ENCODE measurements around the gene EMP1. TPM values are rescaled to one million over a fixed set of nuclear protein-coding genes. Genes with fewer than 3 reads are reported as not detected.

Gene EMP1
- total RNA-seq, 3 donors from 2014 or later = 245 to 680 (median 667) TPM

GRCh38 chr12:13179211-13180074 lies 17.1 kb upstream of the EMP1 start:
- no peak overlapping the region for H3K4me3 ChIP-seq
- peak; percentile 70 to 72 (median 70) for DNase-seq
- no peak for TF ChIP-seq CTCF (IDR thresholded peaks at IDR 0.05)
- intact Hi-C loops (cut with DNase I, micrococcal nuclease) = no loop called here
- H3K4me1 ChIP-seq (ENCODE audit: low read depth) = no peaks in the 10 kb centered on the region
- H3K36me3 ChIP-seq (ENCODE audit: low read depth) = no peaks in the 10 kb centered on the region
- no peaks in the 10 kb centered on the region for H3K9me3 ChIP-seq
- peak; percentile 82 for ATAC-seq

DNA sequence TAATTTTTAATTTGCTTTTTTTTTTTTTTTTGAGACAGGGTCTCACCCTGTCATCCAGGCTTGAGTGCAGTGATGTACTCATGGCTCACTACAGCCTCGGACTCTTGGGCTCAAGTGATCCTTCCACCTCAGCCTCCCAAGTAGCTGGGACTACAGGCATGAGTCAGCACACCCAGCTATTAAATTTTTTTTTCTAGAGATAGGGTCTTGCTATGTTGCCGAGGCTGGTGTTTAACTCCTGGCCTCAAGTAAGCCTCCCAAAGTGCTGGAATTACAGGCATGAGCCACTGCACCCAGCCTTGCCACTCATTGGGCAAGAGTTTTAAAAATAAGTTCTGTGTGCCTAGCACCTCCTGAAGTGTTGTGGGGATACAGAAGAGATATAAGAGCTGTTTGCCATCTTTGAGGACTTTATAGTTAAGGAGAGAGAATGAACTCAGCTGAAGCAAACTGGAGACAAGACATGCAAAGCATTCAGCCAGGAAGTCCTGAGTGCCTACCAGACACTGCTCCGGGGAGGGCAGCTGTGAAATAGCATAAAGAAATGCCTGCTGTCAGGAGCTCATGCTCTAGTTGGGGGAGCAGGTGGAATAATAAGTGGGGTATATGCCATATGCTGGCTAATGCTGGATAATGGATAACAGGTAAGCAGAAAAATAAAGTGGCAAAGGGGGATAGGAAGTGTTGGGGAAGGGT lies 15.0 kb upstream of the EMP1 start:
- Histone ChIP-seq H3K4me1 (ENCODE audit: low read depth) (no peaks in the 10 kb centered on the region), H3K4me3 (no peak overlapping the region), H3K9me3 (no peaks in the 10 kb centered on the region), H3K36me3 (ENCODE audit: low read depth) (no peaks in the 10 kb centered on the region)
- intact Hi-C loops (cut with DNase I, micrococcal nuclease) = no loop called here
- no peak for ATAC-seq
- no peak for DNase-seq
- TF ChIP-seq CTCF (IDR thresholded peaks at IDR 0.05) = no peak

- DNase-seq (no peak), ATAC-seq (no peak)
- no peaks in the 10 kb centered on the region for H3K9me3 ChIP-seq
- no peak for TF ChIP-seq CTCF (IDR thresholded peaks at IDR 0.05)
- intact Hi-C loops (cut with DNase I, micrococcal nuclease) = no loop called here
- no peaks in the 10 kb centered on the region for H3K36me3 ChIP-seq (ENCODE audit: low read depth)
- no peak overlapping the region for H3K4me3 ChIP-seq
- no peaks in the 10 kb centered on the region for H3K4me1 ChIP-seq (ENCODE audit: low read depth)
These were observed 13.6 kb upstream of the EMP1 start for GRCh38 chr12:13182881-13183280.

GRCh38 chr12:13183620-13184019 lies 12.9 kb upstream of the EMP1 start:
- Histone ChIP-seq H3K36me3 (ENCODE audit: low read depth) (no peaks in the 10 kb centered on the region), H3K9me3 (no peaks in the 10 kb centered on the region), H3K4me1 (ENCODE audit: low read depth) (no peaks in the 10 kb centered on the region), H3K4me3 (no peak overlapping the region)
- ATAC-seq (peak; percentile 85), DNase-seq (no peak)
- no peak for TF ChIP-seq CTCF (IDR thresholded peaks at IDR 0.05)
- intact Hi-C loops (cut with DNase I, micrococcal nuclease) = no loop called here

DNA sequence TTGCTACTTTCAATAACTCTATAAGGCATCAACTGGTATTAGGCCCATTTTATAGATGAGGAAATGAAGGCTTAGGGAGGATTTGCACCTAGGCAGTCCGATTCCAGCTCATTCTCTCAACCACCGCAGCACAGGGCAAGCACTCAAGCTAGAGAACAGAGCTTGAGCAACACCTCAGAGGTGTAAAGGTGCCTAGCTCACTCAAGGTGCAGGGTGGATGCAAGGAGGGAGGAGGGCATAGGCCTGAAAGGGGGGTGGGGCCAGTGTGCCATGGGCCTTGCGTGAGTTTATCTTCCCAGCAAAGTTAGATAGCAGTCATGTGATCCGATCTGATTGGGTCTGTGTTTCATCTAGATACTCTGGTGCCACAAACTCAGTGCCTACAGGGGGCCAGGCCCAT lies 10.2 kb upstream of the EMP1 start:
- H3K9me3 ChIP-seq = no peaks in the 10 kb centered on the region
- no peaks in the 10 kb centered on the region for H3K4me1 ChIP-seq (ENCODE audit: low read depth)
- no peak for TF ChIP-seq CTCF (IDR thresholded peaks at IDR 0.05)
- intact Hi-C loops (cut with DNase I, micrococcal nuclease) = no loop called here
- ATAC-seq (peak; percentile 14), DNase-seq (no peak)
- H3K36me3 ChIP-seq (ENCODE audit: low read depth) = no peaks in the 10 kb centered on the region
- no peak overlapping the region for H3K4me3 ChIP-seq

Data from mucosa of descending colon (tissue), 3 donors.